Measurements from ENCODE around the gene BLTP3A.
"Not testable (repeated sequence)": the region's sequence is repeated elsewhere in the genome, so short reads cannot be mapped to it uniquely, and the experiment has no call there.

The BLTP3A gene

DNA sequence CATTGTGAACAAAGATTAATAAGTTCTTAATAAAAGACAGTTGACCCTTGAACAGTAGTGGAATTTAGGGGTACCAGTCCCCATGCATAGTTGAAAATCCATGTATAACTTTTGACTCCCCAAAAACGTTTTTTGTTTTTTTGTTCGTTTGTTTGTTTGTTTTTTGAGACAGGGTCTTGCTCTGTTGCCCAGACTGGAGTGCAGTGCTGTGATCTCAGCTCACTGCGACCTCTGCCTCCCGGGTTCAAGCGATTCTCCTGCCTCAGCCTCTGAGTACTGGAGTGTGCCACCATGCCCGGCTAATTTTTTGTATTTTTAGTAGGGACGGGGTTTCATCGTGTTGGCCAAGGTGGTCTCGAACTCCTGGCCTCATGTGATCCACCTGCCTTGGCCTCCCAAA, 17.5 kb downstream of the BLTP3A start:
- peaks cover 20% of the 10 kb centered on the region for H3K4me1 Mint-ChIP-seq (ENCODE audit: low read depth)
- not testable (repeated sequence) for H3K36me3 Mint-ChIP-seq (ENCODE audit: low read depth); H3K27ac Mint-ChIP-seq; H3K4me3 Mint-ChIP-seq; H3K9me3 Mint-ChIP-seq; H3K27me3 Mint-ChIP-seq

DNA sequence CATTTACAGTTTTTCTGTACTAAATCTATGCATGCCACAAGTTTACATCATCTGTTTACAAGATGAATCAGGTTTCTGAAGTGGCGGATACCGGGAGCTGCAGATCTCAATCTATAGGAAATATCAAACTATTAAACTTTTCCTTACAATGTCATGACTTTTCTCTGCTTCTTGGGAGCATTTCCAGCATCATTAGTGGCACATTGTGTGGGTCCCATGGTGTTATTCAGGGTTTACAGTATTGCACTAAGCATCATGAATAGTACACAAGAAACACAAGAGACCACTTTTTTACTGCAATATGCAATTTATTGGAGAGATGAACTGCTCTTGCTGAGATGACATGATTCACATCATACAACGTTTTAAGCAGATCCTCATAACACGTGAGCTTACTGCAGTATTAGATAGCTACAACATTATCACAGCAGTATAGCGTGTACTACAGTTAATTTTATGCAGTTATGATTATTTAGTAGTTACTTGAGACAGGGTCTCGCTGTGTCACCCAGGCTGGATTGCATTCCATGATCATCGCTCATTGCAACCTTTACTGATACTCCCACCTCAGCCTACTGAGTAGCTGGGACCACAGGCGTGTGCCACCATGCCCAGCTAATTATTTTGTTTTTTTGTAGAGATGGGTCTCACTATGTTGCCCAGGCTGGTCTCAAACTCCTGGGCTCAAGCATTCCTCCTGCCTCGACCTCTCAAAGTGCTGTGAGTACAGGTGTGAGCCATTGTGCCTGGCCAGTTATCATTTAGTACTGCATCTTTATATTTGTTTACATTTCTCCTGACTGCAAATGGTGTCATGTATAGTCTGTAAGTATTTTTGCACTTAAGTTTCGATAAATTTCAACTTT, 18.4 kb downstream of the BLTP3A start:
- Mint-ChIP-seq H3K9me3 (no peaks in the 10 kb centered on the region), H3K36me3 (ENCODE audit: low read depth) (no peaks in the 10 kb centered on the region), H3K27ac (no peak overlapping the region), H3K4me3 (no peak overlapping the region), H3K4me1 (ENCODE audit: low read depth) (peaks cover 20% of the 10 kb centered on the region), H3K27me3 (no peaks in the 10 kb centered on the region)

DNA sequence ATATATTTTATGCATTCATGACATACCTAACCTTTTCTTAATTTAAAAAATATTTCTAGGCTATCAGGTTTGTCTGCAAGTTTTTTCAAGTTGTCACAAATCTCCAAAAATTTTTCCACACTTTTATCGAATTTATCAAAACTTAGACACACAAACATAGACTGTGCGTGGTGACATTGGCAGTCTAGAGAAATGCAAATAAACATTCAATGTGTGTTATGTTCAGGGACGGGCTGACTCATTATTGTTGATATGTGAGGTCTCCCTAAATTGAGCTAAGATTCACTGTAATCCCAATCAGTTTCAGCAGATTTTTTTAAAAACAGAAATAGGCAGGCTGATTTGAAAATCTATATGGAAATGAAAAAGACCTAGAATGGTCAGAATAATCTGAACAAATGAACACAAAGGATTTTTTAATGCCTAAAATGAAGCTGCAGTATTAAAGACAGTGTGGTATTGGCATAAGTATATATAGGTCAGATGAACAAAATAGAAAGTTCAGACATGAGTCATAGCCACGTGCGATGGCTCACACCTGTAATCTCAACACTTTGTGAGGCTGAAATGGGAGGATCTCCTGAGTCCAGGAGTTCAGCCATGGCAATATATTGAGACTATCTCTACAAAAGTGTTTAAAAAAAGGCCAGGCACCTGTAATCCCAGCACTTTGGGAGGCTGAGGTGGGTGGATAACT, 19.2 kb downstream of the BLTP3A start:
- Mint-ChIP-seq H3K27ac (no peak overlapping the region), H3K36me3 (ENCODE audit: low read depth) (no peaks in the 10 kb centered on the region), H3K27me3 (no peaks in the 10 kb centered on the region), H3K4me3 (no peak overlapping the region), H3K9me3 (no peaks in the 10 kb centered on the region), H3K4me1 (ENCODE audit: low read depth) (peaks cover 20% of the 10 kb centered on the region)

DNA sequence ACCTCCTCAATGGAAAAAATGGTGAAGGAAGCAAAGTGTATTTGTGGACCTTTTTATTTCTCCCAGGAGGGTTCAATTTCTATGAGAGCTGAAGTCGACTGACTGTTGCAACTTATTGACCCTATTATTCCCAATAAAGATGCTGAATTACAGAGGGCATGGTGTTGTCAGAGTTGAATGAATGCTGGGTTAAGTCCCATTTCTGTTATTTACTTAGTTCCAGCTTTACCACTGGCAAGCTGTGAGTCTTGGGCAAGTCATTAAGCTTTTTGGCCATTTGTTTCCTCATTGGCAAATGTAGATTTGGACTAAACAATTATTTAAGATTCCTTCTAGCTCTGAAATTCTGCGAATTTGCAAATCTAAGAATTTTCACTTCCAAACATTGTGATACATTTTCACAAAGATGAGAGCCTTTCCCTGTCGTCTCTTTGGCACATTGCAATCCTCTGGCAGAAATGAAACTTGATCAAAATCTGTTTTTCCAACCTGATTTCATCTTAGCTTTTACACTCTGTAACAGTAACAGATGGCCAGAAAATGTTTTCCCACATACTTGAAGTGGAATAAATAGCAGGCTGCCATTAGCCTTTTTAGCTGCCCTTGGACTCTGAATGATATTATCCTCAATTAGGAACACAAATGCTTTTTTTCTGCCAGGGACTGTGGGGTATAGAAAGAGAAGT, 21.3 kb downstream of the BLTP3A start:
- no peaks in the 10 kb centered on the region for H3K9me3 Mint-ChIP-seq
- H3K4me3 Mint-ChIP-seq = no peak overlapping the region
- peaks cover 20% of the 10 kb centered on the region for H3K4me1 Mint-ChIP-seq (ENCODE audit: low read depth)
- H3K27ac Mint-ChIP-seq = no peak overlapping the region
- H3K36me3 Mint-ChIP-seq (ENCODE audit: low read depth) = no peaks in the 10 kb centered on the region
- H3K27me3 Mint-ChIP-seq = no peaks in the 10 kb centered on the region

DNA sequence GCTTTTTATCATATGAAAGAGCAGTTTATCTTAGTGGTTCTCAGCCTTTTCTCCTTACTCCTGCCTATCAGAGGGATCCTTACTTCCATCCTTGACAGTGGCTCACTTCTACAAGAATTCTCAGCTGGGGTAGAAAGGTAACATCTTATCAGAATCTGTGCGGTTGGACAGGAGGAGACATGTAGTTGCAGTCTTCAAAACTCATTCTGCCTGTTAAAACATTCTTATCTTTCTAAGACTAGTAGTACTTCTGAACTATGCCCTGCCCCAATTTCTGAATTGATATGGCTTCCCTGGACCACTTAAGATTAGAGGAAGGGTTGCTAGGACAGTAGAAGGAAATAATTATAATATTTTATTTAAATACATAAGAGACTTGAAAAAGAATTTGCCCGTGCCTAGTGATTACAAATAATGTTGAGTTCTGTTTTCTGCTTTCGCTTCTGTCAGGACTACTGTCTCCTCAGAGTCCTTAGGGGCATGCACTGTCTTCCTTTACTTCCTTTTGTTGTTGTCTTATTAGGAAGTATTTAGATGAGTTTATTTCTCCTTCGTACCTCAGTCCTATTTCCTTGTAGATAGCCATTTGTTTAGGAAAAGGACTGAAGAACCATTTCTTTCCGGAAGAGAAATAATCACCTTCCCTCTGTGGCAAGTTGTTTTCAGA, 24.9 kb downstream of the BLTP3A start:
- Mint-ChIP-seq H3K27me3 (no peaks in the 10 kb centered on the region), H3K4me3 (no peak overlapping the region), H3K4me1 (ENCODE audit: low read depth) (peaks cover 9% of the 10 kb centered on the region), H3K9me3 (no peaks in the 10 kb centered on the region), H3K27ac (no peak overlapping the region), H3K36me3 (ENCODE audit: low read depth) (peaks cover 2% of the 10 kb centered on the region)

DNA sequence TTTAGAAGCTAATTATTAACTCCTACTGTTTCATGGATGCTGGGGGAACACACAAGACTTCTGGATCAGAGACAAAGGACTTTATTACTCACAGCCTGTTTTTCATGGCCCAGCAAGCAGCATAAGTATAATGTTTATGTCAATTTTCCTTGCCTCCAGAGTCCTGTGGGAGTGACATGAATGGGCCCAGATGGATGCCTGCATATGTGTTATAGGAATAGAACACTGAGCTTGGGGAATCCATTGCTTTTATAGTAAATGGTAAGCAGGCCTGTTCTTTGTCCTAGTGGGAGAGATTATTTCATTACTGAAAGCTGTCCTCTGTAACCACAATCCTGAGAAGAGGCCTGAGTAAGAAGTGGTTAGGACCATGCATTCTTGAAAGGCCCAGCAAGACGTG, 25.6 kb downstream of the BLTP3A start:
- no peak overlapping the region for H3K27ac Mint-ChIP-seq
- H3K36me3 Mint-ChIP-seq (ENCODE audit: low read depth) = peaks cover 6% of the 10 kb centered on the region
- H3K27me3 Mint-ChIP-seq = no peaks in the 10 kb centered on the region
- no peaks in the 10 kb centered on the region for H3K9me3 Mint-ChIP-seq
- peaks cover 9% of the 10 kb centered on the region for H3K4me1 Mint-ChIP-seq (ENCODE audit: low read depth)
- H3K4me3 Mint-ChIP-seq = no peak overlapping the region

DNA sequence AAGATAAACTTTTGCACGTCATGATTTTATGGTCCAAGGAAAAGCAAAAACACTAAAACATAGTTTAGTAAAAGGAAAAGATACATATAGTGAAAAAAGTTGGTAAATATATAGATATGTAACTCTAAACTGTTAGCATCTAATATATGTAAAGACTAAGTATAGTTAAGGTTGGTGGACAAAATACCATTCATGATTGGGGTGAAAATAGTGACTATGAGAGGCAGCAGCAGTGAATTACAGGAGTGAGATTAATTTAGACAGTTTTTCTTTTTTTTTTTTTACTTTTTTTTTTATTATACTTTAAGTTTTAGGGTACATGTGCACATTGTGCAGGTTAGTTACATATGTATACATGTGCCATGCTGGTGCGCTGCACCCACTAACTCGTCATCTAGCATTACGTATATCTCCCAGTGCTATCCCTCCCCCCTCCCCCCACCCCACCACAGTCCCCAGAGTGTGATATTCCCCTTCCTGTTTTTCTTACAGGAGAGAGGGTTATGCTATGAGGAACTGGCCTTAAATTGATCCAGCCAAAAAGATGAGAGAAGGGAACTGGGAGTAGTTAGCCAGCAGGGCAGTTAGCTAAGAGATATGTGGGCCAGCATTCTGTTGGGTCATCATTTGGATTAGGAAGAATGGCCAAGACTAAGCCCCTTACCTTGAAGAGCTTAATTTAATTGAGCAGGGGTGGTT, 27.1 kb downstream of the BLTP3A start:
- not testable (repeated sequence) for H3K4me3 Mint-ChIP-seq; H3K27ac Mint-ChIP-seq; H3K27me3 Mint-ChIP-seq; H3K4me1 Mint-ChIP-seq (ENCODE audit: low read depth); H3K9me3 Mint-ChIP-seq
- H3K36me3 Mint-ChIP-seq (ENCODE audit: low read depth) = peaks cover 19% of the 10 kb centered on the region

DNA sequence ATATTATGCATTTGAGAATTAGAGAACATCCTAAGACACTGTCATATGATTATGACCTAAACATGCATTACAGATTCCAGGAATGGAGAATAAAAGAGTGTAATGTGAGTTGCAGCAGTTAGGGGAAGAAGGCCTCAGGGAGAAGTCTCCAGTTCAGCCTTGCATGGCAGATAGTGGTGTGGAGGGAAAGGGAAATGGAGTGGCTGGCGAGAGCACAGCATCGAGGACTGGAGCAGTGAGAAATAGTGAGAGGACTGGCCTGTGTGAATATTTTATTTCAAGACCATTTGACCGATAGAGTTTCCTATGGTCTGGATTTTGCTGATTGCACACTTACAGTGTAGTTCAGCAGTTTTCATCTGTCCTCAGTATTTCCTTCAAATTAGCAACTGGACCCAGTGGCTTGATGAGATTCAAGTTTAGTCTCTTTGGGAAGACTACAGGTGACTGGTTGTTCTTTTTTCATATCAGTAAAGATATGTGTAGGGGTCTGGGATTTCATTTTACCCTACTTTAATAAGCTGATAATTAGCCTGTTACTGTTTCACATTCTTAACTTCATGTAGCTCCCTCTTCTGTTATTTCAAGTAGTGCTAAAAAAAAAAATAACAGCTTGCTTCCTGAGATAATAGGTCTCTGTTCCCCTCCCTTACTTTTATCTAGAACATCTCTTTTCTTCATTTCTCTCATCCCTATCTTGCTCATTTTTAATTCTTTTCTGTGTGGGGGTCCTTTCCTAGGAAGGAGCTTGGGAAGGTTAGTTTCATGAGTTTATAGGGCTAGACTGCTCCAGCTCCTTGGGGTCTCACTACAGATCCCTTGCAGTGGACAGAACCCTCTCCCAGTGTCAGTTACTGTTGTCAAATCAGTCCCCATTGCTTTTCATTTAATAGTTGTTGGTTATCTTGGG, 27.9 kb downstream of the BLTP3A start:
- no peak overlapping the region for H3K27ac Mint-ChIP-seq
- H3K4me1 Mint-ChIP-seq (ENCODE audit: low read depth) = peaks cover 9% of the 10 kb centered on the region
- no peak overlapping the region for H3K4me3 Mint-ChIP-seq
- H3K27me3 Mint-ChIP-seq = no peaks in the 10 kb centered on the region
- H3K9me3 Mint-ChIP-seq = no peaks in the 10 kb centered on the region
- H3K36me3 Mint-ChIP-seq (ENCODE audit: low read depth) = peaks cover 19% of the 10 kb centered on the region

DNA sequence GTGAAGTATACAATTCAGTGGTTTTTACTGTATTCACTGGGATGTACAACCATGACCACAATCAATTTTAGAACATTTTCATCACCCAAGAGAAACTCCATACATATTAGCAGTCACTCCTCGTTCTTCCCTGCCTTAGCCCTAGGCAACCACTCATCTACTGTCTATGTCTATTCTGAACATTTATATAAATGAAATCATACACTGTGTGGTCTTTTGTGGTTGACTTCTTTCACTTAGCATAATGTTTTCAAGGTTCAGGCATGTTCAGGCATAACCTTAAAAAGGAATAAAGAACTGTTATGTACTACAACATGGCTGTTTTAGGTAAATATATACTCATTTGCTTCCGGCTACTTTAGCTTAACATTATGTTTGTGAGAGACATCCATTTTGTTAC, 37.3 kb downstream of the BLTP3A start:
- H3K27me3 Mint-ChIP-seq = no peaks in the 10 kb centered on the region
- no peaks in the 10 kb centered on the region for H3K4me1 Mint-ChIP-seq (ENCODE audit: low read depth)
- H3K36me3 Mint-ChIP-seq (ENCODE audit: low read depth) = peaks cover 37% of the 10 kb centered on the region
- H3K9me3 Mint-ChIP-seq = no peaks in the 10 kb centered on the region
- H3K4me3 Mint-ChIP-seq = no peak overlapping the region
- H3K27ac Mint-ChIP-seq = no peak overlapping the region

DNA sequence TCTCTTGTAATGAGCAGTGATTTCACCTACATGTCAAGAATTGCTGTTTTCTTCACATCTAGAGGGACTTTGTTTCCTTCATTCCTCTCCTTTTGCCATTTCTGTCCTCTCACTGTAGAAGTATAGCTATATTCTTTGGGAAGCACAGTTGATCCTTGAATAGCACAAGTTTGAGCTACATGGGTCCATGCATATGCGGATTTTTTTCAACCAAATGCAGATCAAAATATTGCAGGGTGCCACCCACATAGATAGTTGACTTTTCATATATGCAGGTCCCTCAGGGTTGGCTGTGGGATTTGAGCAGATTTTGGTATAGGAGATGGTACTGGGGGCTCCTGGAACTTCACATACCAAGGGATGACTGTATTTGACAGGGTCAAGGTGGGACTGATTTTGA, 41.1 kb downstream of the BLTP3A start:
- H3K4me3 Mint-ChIP-seq = no peak overlapping the region
- H3K9me3 Mint-ChIP-seq = no peaks in the 10 kb centered on the region
- H3K27ac Mint-ChIP-seq = no peak overlapping the region
- no peaks in the 10 kb centered on the region for H3K4me1 Mint-ChIP-seq (ENCODE audit: low read depth)
- H3K27me3 Mint-ChIP-seq = no peaks in the 10 kb centered on the region
- H3K36me3 Mint-ChIP-seq (ENCODE audit: low read depth) = peaks cover 39% of the 10 kb centered on the region

DNA sequence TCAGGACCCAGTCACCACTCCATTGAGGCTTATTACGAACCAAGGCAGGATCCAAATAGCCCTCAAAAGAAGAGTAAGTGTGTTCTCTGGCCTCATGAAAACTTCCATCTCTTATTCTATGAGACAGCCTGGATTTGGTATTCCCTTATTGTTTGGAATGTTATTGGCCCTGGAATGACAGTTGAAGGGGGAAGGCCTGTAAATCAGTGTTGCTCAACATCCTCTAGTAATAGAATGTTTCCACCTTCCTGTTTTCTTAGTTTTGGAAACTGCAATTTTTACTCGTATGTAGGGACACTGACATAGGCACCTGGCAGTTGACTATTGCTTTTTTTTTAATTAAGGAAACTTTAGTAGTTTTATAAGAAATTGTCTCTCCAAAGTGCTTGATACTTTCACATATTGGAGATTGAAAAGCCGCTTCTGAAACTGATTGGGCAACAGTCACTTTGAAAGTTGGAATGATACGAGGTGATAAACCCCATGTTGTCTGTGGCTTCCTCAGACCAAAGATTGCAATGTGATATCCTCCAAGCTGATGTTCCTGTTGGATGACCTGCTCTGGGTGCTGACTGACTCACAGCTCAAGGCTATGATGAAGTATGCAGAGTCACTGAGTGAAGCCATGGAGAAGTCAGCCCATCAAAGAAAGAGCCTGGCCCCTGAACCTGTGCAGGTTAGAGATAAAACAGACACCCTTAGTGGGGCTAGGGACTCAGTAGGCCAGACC, 43.1 kb downstream of the BLTP3A start:
- H3K27ac Mint-ChIP-seq = no peak overlapping the region
- no peaks in the 10 kb centered on the region for H3K9me3 Mint-ChIP-seq
- no peaks in the 10 kb centered on the region for H3K27me3 Mint-ChIP-seq

DNA sequence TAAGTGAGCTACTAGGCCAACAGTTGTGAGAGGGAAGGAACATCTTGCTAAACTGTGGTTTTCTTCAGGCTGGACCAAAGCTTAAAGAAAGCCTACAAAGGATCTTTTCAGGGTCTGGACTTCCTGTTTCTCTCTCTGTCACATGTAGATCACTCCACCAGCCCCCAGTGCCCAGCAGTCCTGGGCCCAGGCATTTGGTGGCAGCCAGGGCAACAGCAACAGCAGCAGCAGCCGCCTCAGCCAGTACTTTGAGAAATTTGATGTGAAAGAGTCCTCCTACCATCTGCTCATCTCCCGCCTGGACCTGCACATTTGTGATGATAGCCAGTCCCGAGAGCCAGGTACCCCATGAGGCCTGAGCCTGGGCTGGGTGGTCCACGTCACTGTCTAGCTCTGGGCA, 44.1 kb downstream of the BLTP3A start:
- no peaks in the 10 kb centered on the region for H3K9me3 Mint-ChIP-seq
- no peak overlapping the region for H3K4me3 Mint-ChIP-seq
- peaks cover 43% of the 10 kb centered on the region for H3K36me3 Mint-ChIP-seq (ENCODE audit: low read depth)
- H3K27ac Mint-ChIP-seq = no peak overlapping the region
- no peaks in the 10 kb centered on the region for H3K4me1 Mint-ChIP-seq (ENCODE audit: low read depth)
- H3K27me3 Mint-ChIP-seq = no peaks in the 10 kb centered on the region

More for the DNA sequence above, 43.1 kb downstream of the BLTP3A start:
- no peaks in the 10 kb centered on the region for H3K4me1 Mint-ChIP-seq (ENCODE audit: low read depth)
- H3K4me3 Mint-ChIP-seq = no peak overlapping the region
- H3K36me3 Mint-ChIP-seq (ENCODE audit: low read depth) = peaks cover 47% of the 10 kb centered on the region

DNA sequence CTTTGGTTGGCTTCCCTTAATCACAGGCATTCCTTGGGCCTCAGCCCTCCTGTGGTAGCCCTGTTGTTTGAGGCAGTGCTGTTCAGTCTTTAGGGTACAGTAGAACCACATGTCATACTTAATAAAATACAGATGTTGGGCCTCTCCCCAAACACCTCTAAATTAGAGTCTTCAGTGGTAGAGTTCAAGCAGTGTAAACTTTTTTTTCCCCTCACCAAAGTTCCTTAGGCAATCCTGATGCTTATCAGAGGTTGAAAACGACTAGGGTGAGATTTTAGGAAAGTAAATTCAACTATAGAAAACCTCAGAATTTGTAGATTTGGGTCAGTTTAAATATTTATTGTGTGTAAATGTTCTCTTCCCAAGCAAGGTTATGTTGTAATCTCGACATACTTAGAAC, 44.6 kb downstream of the BLTP3A start:
- Mint-ChIP-seq H3K27ac (no peak overlapping the region), H3K4me3 (no peak overlapping the region), H3K4me1 (ENCODE audit: low read depth) (no peaks in the 10 kb centered on the region), H3K27me3 (no peaks in the 10 kb centered on the region), H3K9me3 (no peaks in the 10 kb centered on the region), H3K36me3 (ENCODE audit: low read depth) (peaks cover 41% of the 10 kb centered on the region)
